GM19452 (cell line): ENCODE results near the gene MGST2.
"Not testable (repeated sequence)": the region's sequence is repeated elsewhere in the genome, so short reads cannot be mapped to it uniquely, and the experiment has no call there.

Experiments used
- ATAC-seq: cut with Tn5 transposase; IDR thresholded peaks from one replicate; pipeline ENCODE4 v1.9.1; 2021; ENCODE audit not compliant: unreplicated experiment

MGST2 gene

GRCh38 chr4:139669335-139669734 lies 3.7 kb downstream of the MGST2 start:
- no peak for ATAC-seq

DNA sequence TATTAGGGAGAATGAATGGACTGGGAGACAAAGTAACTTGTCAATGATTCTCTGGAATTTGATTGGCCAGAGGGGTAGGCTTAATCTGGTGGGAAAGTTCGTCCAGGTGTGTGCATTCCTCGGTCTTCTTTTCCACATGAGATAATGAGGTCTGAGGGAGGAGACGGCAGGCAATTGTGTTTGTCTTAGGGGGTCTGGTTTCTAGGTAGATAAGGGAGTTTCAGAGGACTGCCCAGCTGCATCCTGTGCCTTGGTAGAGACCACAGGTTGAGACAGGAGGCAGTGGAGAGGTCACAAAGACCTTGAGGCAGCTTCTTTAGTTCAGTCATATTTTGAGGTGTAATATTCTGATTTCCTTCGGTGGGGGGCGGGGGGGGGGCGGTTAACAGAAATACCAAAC lies 4.3 kb downstream of the MGST2 start:
- ATAC-seq: no peak

GRCh38 chr4:139670775-139671174 lies 5.2 kb downstream of the MGST2 start:
- no peak for ATAC-seq

DNA sequence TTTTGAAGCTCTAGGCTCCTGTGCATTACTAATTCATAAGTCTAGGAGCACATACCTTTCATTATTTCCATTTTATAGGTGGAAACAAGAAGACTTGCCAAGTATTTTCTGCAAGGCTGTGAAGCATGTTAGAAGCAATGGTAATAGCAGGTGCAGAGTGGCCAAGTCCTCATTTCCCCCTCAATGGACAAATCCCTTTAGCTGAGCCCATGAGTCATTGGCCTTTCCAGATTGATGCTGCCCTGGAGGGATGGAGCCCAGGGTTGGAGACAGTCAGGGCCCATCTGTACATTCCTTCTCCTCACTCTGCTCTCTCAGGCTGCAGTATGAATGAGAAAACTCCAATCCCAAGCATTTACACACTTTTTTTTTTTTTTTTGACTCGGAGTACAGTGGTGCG lies 6.6 kb downstream of the MGST2 start:
- no peak for ATAC-seq

GRCh38 chr4:139672732-139673131 lies 7.1 kb downstream of the MGST2 start:
- no peak for ATAC-seq

- ATAC-seq: no peak
Observed at GRCh38 chr4:139674875-139675550, 9.4 kb downstream of the MGST2 start.

- no peak for ATAC-seq
Observed at GRCh38 chr4:139675651-139676050, 10.0 kb downstream of the MGST2 start.

DNA sequence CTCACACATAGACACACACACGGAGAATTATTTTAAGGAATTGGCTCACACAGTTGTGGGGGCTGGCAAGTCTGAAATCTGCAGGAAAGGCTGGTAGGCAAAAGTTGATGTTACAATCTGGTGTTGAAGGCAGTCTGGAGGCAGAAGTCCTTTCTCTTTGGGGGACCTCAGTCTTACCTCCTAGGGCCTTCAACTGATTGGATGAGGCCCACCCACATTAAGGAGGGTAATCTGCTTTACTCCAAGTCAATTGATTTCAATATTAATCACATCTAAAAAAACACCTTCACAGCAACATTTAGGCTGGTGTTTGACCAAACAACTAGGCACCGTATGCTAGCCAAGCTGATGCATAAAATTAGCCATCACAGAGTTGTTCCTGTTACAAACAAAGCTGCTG lies 10.7 kb downstream of the MGST2 start:
- ATAC-seq: no peak

GRCh38 chr4:139676913-139677585 lies 11.4 kb downstream of the MGST2 start:
- no peak for ATAC-seq

DNA sequence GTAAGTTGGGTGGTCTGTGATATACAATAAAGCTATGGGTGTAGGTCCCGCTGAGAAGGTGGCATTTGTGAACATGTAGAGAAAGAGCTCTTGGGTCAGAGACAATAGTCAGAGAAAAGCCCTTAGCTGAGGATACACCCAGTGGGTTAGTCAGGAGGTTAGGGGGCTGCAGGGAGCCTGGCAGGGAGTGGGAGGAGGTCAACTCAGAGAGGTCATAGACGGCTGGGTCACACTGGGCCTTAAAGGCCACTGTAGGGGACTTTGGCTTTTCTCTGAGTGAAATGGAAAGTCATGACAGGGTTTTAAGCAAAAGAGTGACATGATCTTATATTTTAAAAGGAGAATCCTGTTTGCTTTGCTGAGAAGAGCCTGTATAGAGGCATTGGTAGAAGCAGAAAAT lies 16.7 kb downstream of the MGST2 start:
- ATAC-seq: no peak

GRCh38 chr4:139682741-139683151 lies 17.1 kb downstream of the MGST2 start:
- no peak for ATAC-seq

DNA sequence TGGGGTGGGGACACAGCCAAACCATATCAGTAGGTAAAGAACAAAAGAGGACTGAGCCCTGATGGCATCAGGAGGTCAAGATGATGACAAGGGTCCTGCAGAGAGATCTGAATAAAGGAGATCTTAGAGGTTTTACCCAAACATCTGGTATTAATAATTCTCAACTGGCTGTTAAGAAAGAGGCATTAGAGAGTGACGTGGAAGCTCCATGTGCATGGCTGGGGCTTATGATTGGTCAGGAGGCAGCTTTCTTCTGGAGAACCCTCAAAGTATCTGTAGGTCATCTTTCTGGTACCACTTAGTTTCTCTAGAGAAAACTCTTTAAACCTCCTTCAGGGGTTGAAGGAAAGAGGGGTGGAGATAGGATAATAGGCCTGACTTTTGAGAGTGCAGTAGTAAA lies 18.7 kb downstream of the MGST2 start:
- ATAC-seq: no peak

DNA sequence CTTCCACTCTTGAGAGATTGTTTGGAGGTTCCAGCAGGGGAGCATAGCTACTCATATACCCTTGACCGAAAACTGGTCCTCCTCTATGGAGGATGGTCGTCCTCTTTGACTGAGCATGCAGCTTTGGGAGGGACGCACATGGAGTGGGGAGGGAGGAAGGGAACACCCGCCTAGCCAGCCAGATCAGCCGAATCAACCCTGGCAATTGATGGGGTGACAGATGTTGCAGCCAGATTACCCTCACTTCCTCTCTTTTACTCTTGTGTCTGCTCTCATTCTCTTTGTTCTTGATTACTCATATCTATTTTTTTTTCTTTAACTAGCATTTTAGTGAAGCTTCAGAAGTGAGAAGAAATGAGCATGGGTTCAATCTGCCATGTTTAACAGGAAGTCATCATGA lies 19.6 kb downstream of the MGST2 start:
- ATAC-seq: no peak

DNA sequence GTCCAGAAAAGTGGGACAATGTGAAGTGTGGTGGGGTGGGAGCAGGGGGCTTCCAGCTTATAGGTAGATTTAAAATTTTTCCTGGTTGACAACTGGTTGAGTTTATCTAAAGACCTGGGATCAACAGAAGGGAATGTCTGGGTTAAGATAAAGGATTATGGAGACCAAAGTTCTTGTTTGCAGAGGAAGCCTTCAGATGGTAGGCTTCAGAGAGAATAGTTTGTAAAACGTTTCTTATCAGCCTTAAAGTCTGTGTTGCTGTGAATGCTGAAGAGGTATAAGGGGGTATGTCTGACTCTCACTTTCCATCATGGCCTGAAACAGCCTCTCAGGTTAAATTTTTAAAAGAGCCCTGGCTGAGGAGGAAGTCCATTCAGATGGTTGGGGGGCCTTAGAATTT lies 20.5 kb downstream of the MGST2 start:
- ATAC-seq: no peak

- no peak for ATAC-seq
Observed at GRCh38 chr4:139686988-139687387, 21.4 kb downstream of the MGST2 start.

DNA sequence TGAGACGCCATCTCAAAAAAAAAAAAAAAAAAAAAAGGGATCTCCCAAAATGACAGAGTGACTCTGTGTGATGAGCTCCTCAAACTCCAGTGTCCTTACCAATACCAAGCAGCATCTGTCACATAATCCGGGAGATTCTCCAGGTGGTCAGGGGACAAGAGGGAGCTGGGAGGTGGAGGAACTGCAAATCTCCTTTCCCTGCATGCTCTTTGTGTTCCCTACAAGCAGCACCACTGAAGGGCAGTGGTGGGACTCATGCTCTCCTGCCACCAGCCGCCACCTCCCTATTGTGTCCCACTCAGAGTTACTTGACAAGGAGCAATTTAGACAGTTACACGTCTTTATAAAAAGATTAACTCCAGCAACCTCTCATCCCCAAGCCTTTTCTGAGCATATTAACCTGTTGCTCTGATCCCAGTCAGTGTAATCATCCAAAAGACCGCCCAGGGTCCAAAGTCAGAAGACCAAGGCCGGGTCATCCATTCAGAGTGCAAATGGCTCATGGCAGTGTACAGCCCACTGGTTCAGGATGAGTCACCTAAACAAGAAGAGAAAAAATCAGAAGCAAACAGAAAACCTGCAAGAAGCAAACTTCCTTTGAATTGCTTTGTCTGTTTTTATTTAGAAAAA lies 23.6 kb downstream of the MGST2 start:
- ATAC-seq: no peak

DNA sequence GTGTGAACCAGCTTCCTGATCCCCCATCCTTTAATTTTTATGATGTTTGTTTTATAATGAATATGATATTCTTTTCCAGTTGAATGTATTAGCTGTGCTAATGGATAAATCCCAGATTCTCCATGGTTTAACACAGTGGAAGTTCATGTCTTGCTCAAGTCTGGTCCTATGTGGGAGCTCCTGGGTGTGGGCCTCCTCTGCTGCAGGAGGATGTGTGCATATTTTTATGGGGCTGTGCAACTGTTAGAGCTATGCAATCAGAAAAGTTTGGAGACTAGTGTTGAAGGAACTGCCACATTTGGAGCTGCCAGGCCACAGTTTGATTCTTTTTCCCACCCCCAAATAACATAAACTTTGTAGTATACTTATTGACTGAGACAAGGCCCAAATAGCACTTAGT lies 24.8 kb downstream of the MGST2 start:
- ATAC-seq: no peak

DNA sequence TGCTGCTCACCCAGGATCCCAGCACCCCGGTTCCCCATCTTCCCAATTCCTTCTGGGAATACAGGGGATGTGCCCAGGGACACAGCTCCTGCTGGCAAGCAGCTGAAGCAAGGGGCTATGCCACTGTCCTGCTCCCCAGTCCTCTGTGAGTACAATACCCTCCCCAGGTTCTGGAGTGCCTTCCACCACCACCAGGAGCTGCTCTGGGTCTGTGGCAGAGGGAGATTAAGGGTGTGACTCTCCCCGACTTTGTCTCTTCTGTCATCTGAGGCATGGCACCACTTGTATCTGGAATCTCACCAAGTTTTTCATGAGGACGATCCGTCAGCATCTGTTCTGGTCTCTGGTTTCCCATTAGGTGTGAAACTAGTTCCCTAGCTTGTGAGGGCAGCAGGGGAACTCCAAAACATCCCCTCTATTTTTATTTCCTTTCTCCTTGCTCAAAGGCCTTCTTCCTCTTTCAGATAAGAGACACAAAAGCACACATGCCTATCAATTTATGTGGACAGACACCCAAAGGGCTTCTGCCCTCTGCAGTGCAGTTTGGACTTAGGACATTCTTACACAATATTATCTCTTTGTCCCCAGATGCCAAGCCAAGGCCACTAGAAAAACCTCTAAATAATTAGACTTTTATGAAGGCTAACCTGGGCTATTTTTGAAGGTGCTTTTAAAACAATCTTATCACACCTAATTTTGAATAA lies 26.8 kb downstream of the MGST2 start:
- ATAC-seq: no peak

DNA sequence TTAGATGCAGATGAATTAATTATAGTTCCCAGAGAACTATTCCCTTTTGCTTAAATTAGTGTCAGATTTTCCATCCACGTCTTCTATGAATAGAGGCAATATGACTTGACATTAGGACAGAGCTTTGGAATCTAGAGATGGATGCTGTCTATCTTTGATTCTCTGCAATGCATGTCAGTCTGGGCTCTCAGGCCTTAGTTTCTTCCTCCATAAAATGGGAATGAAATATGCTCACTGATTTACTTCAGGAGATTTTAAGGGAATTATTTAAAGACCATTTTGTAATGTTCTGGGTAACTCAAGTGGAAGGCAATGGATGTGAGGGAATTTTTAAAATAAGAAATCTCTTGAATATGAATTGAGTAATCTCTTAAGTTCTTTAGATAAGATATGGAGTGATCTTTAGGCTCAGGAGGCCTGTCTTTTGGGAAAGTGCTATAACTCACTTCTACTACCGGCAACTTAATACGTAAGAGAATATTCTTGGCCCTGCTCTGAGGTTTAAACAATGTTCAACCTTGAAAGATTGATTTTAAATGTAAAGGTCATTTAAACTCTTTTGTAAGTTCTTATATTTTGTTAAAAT lies 29.0 kb downstream of the MGST2 start:
- ATAC-seq: no peak

- no peak for ATAC-seq
Observed at GRCh38 chr4:139696491-139696890, 30.9 kb downstream of the MGST2 start.

DNA sequence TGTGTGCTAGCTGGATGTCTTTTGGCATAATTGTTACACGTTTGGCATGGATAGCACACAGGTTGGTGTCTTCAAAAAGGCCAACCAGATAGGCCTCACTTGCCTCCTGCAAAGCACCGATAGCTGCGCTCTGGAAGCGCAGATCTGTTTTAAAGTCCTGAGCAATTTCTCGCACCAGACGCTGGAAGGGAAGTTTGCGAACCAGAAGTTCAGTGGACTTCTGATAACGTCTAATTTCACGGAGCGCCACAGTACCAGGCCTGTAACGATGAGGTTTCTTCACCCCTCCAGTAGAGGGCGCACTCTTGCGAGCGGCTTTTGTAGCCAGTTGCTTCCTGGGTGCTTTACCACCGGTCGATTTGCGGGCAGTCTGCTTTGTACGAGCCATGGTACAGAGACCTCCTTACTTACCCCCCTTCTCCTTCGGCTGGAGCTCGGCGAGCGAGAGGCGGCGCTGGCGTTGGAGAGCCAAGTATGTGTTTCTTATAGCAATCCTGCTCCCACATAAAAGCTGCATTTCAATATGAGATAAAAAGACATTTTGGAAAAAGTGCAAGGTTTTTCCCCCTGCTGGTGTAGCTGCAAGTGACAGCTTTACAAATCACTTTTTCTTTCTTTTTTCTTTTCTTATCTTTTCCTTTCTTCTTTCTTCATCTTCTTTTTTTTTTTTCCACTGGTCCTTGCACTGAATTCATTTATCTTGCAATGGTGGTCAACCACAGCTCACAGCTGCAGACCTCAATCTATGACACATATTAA lies 32.7 kb downstream of the MGST2 start:
- not testable (repeated sequence) for ATAC-seq
